ENCODE measurements around the gene RHO.
A peak's percentile ranks its signal among the peaks of the same experiment; 100 is the strongest.
"Not testable (repeated sequence)": the region's sequence is repeated elsewhere in the genome, so short reads cannot be mapped to it uniquely, and the experiment has no call there.

The RHO gene

DNA sequence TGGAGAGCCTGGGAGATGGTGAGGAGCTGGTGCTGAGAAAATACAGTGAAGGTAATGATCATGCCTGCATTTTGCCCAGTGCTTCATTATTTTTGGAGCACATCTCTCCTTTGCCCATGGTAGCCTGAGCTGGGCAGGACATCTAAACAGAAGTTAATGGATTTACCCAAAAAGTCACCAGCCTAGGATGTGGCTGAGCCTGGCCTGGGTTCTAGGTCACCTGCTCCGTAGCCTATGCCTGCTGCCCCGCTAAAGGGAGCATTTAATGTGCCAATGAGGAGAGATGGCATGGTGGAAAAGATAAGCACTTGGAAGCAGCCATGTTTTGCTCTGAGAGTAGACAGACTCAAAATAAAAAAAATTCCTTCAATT is 41.8 kb upstream of the RHO start:
- TF ChIP-seq, protein P1, sequence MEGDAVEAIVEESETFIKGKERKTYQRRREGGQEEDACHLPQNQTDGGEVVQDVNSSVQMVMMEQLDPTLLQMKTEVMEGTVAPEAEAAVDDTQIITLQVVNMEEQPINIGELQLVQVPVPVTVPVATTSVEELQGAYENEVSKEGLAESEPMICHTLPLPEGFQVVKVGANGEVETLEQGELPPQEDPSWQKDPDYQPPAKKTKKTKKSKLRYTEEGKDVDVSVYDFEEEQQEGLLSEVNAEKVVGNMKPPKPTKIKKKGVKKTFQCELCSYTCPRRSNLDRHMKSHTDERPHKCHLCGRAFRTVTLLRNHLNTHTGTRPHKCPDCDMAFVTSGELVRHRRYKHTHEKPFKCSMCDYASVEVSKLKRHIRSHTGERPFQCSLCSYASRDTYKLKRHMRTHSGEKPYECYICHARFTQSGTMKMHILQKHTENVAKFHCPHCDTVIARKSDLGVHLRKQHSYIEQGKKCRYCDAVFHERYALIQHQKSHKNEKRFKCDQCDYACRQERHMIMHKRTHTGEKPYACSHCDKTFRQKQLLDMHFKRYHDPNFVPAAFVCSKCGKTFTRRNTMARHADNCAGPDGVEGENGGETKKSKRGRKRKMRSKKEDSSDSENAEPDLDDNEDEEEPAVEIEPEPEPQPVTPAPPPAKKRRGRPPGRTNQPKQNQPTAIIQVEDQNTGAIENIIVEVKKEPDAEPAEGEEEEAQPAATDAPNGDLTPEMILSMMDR (conservative IDR thresholded peaks at IDR 0.05; ENCODE audit: low read depth, low read length), result no peak
- no peak for DNase-seq (ENCODE audit: low read depth)
- no peak overlapping the region for H3K4me3 ChIP-seq (ENCODE audit: low read depth, low read length)

- no peak for DNase-seq (ENCODE audit: low read depth)
- TF ChIP-seq, protein P1 (conservative IDR thresholded peaks at IDR 0.05; ENCODE audit: low read depth, low read length), result no peak
Measured at GRCh38 chr3:129487183-129487867, 41.1 kb upstream of the RHO start.

DNA sequence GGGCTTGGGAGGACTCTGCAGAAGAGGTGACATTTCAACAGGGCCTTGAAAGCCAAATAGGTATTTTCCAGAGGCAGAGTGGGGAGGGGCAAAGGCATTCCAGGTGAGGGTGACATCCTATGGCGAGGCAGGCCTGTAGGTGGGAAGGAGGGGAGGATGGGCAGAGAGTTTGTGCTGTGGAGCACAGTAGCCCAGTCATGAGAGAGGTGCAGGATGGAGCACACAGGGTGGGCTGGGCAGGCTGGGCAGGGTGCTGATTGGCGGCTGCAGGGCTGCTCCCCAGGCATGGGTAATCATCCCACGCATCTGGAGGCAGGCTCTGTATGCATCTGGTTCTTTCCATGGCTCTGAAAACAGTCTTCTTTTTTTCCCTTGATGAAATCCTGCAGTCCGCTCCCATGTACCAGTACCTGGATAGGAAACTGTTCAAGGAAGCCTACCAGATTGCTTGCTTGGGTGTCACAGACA is 40.5 kb upstream of the RHO start:
- not testable (repeated sequence) for H3K4me3 ChIP-seq (ENCODE audit: low read depth, low read length)

More at GRCh38 chr3:129487183-129487867, 41.1 kb upstream of the RHO start:
- no peak overlapping the region for H3K4me3 ChIP-seq (ENCODE audit: low read depth, low read length)

DNA sequence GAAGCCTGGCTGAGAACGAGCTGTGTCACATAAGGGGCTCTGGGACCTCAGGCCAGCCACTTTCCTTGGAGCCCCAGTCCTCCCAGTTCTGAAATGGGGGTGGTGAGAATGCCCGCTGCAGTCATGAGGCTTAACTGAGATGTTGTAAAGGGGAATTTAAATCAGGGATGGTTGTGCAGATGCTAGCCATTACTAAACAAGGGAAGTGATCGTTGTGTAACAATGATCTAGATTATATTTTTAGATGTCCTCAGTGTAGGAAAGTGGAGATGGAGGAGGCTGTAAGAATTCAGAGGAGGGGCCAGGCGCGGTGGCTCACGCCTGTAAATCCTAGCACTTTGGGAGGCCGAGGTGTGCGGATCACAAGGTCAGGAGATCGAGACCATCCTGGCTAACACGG is 39.2 kb upstream of the RHO start:
- DNase-seq (ENCODE audit: low read depth); H3K4me3 ChIP-seq (ENCODE audit: low read depth, low read length): not testable (repeated sequence)

More for the DNA sequence above, 40.5 kb upstream of the RHO start:
- not testable (repeated sequence) for DNase-seq (ENCODE audit: low read depth)

DNA sequence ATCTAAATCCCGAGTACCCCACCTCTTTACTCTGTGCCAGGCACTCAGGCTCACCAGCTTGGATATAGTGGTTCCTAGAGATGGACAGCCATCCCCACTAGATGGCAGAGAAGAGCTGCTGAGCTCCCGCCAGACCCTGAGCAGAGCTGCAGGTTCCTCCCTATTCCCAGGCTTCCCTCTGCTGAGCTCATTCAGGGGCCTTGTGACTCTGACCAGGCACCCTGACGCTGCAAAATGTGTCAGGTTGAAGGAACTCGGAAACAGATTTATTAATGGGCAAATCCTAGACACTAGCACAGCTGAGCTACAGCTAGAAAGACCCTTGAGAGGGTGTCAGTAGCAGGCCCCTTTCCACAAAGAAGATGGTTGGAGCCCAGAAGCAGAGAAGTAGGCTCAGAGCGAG is 38.2 kb upstream of the RHO start:
- DNase-seq (ENCODE audit: low read depth), result peak; percentile 98
- no peak overlapping the region for H3K4me3 ChIP-seq (ENCODE audit: low read depth, low read length)
- TF ChIP-seq, protein P1 (conservative IDR thresholded peaks at IDR 0.05; ENCODE audit: low read depth, low read length), result peak; percentile 97

- not testable (repeated sequence) for H3K4me3 ChIP-seq (ENCODE audit: low read depth, low read length); DNase-seq (ENCODE audit: low read depth)
Measured at GRCh38 chr3:129491077-129491476, 37.4 kb upstream of the RHO start.

DNA sequence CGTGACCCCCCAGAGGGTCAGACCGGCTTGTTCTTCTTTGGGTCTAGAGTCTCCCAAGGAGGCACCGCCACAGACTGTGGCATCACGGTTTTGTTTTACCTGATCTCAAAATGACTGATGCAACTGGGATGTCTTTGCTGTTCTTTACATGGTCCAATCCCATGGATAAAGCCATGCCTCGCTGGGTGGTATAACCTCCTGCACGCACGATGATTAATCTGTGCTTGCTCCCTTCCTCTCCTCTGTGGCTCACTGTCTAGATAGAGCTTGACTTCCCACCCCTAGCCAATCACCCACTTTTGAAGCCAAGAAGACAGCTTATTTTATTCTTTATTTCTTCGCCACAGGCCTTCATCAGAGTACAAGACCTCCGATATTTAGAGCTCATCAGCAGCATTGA is 36.6 kb upstream of the RHO start:
- no peak overlapping the region for H3K4me3 ChIP-seq (ENCODE audit: low read depth, low read length)
- no peak for DNase-seq (ENCODE audit: low read depth)
- TF ChIP-seq, protein P1 (conservative IDR thresholded peaks at IDR 0.05; ENCODE audit: low read depth, low read length), result no peak

DNA sequence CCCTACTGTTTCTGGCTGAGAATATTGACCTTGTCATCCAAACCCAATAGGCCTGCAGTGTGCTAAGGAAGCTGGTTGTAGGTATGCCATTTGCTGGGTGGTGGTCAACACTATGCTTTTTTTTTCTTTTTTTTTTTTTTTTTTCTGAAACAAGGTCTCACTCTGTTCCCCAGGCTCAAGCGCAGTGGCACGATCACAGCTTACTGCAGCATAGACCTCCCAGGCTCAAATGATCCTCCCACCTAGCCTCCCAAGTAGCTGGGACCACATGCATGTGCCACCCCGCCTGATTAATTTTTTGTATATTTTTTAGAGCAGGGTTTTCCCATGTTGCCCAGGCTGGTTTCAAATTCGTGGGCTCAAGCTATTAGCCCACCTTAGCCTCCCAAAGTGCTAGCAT is 35.7 kb upstream of the RHO start:
- no peak overlapping the region for H3K4me3 ChIP-seq (ENCODE audit: low read depth, low read length)
- DNase-seq (ENCODE audit: low read depth), result no peak
- TF ChIP-seq, protein P1 (conservative IDR thresholded peaks at IDR 0.05; ENCODE audit: low read depth, low read length), result no peak

Data from choroid plexus epithelial cell (primary cell).